ENCODE data around the gene DNAJC27.

DNA sequence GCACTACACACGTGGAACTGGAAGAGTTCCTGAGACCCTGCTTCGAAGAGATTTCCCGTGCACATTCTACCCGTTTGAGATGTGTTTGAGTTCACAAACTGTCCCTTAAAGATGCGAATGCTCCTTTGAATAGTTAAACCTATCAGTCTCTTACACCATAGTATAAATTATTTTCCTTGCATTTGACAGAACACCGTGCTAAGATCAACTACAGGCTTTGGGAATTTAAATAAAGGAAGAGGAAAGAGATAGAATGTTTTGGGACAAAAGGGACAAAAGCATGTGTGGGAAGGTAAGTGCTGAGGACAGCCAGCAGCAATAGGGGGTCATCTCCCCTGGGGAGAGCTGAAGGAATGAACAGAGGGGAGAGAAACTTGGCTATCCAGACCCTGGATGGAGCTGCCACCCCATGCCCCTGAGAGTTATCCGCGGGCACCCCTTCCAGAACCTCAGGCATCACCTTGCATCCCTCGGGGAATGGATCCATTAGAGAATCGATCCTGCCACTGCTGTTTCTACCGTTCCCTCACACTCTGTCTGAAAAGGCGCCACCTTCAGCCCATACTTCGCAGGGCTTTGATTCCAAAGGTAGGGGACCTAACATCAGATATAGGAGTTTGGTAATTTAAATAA lies 50.8 kb downstream of the DNAJC27 start:
- TF ChIP-seq CTCF (conservative IDR thresholded peaks at IDR 0.05; ENCODE audit: low read depth, low read length) (peak; percentile 77), EZH2phosphoT487 (IDR thresholded peaks at IDR 0.05; ENCODE audit: borderline replicate concordance, low read length) (no peak), EZH2 (IDR thresholded peaks at IDR 0.05; ENCODE audit: low read length, unreplicated experiment) (no peak)

Data from PC-3 (cell line).